GM12878 (cell line): Measurements from ENCODE around the gene RBP3. TPM values are rescaled to one million over a fixed set of nuclear protein-coding genes. Genes with fewer than 3 reads are reported as not detected.

Experiments used
- ATAC-seq: fragments of 200-7000 bp; cut with Tn5 transposase; 3 replicates; pipeline ENCODE4 v1.9.1; 2020; ENCODE audit warnings: mild to moderate bottlenecking, moderate library complexity
- BruUV-seq: library from RNA; stranded (reverse); fragments of 400-500 nt; replicated peaks from 2 replicates; lab custom pipeline; 2021; lab: Mats Ljungman, UMichigan
- CTCF ChIA-PET: fragments of 300-600 bp; sonication (Branson Sonifier 250); formaldehyde crosslinking; extraction: SDS; loops from one replicate; lab custom pipeline; 2021; ENCODE audit warnings: inconsistent platforms; lab: Yijun Ruan, JAX
- POLR2A ChIA-PET: fragments of 350-600 bp; formaldehyde crosslinking; extraction: SDS; loops from one replicate; lab custom pipeline; 2021; ENCODE audit warnings: inconsistent platforms; lab: Charles Lee
- RAD21 ChIA-PET: fragments of 300-600 bp; sonication (Branson Sonifier 250); formaldehyde crosslinking; loops from one replicate; lab custom pipeline; 2023; ENCODE audit warnings: antibody characterized with exemption; ENCODE audit not compliant: unreplicated experiment; lab: Charles Lee
- SMC1A ChIA-PET: fragments of 300-600 bp; sonication (Branson Sonifier 250); formaldehyde crosslinking; loops from one replicate; lab custom pipeline; 2023; ENCODE audit not compliant: unreplicated experiment, uncharacterized antibody; lab: Charles Lee
- DNase-seq: peaks from one replicate; pipeline ENCODE4 v3.0.0-alpha.2; 2011; ENCODE audit warnings: low read depth, low spot score
- FAIRE-seq: peaks from 3 replicates; lab custom pipeline; 2011; peaks lifted over from hg19 to GRCh38; lab: Jason Lieb, UNC
- H2AFZ ChIP-seq: 2 replicates; pipeline ENCODE4 v1.6.0; 2011; ENCODE audit warnings: low read depth, low read length, control low read depth; ENCODE audit not compliant: control insufficient read depth
- H3K27ac ChIP-seq: 2 replicates; pipeline ENCODE4 v1.5.1; 2011; ENCODE audit warnings: control low read depth; ENCODE audit not compliant: control insufficient read depth, insufficient read depth
- H3K27me3 ChIP-seq, 2 experiments: replicated peaks in 1 of 2; 2 replicates each; pipeline versions ENCODE4 v1.6.0 to v1.6.1; 2011; ENCODE audit warnings: low read length in 1 of 2; ENCODE audit not compliant: control insufficient read depth in 2 of 2, insufficient read depth in 2 of 2
- H3K36me3 ChIP-seq, 2 experiments: 2 replicates each; pipeline ENCODE4 v1.5.1; 2011; ENCODE audit warnings: low read length in 1 of 2; ENCODE audit not compliant: control insufficient read depth in 2 of 2, insufficient read depth in 2 of 2
- H3K4me1 ChIP-seq: 2 replicates; pipeline ENCODE4 v1.6.1; 2011; ENCODE audit warnings: mild to moderate bottlenecking, low read length, moderate library complexity, mixed read lengths; ENCODE audit not compliant: control insufficient read depth, insufficient read depth
- H3K4me2 ChIP-seq: 2 replicates; pipeline ENCODE4 v1.6.0; 2011; ENCODE audit warnings: control low read depth; ENCODE audit not compliant: control insufficient read depth, insufficient read depth
- H3K4me3 ChIP-seq: fragments of 200-600 bp; sonication (generic); 2 replicates; pipeline ENCODE4 v1.5.1; 2016
- H3K79me2 ChIP-seq: 2 replicates; pipeline ENCODE4 v1.6.0; 2011; ENCODE audit warnings: low read length; ENCODE audit not compliant: control insufficient read depth, insufficient read depth
- H3K9ac ChIP-seq: 2 replicates; pipeline ENCODE4 v1.8.0; 2011; ENCODE audit warnings: low read length, control low read depth, mixed read lengths; ENCODE audit not compliant: control insufficient read depth, insufficient read depth
- H3K9me3 ChIP-seq: replicated peaks from 3 replicates; pipeline ENCODE4 v1.5.1; 2011; ENCODE audit warnings: mild to moderate bottlenecking, low read length; ENCODE audit not compliant: control insufficient read depth, insufficient read depth
- H4K20me1 ChIP-seq: 2 replicates; pipeline ENCODE4 v1.6.0; 2011; ENCODE audit not compliant: control insufficient read depth, insufficient read depth
- ATF7 ChIP-seq: fragments of 450-650 bp; IDR thresholded peaks from 2 replicates; pipeline ENCODE4 v1.6.1; 2016; ENCODE audit warnings: low read depth, mild to moderate bottlenecking
- BACH1 ChIP-seq: fragments of 450-650 bp; IDR thresholded peaks from 2 replicates; pipeline ENCODE4 v1.6.1; 2017; ENCODE audit warnings: mild to moderate bottlenecking, borderline replicate concordance
- HDAC6 ChIP-seq: fragments of 200-600 bp; sonication (generic); IDR thresholded peaks from one replicate; pipeline ENCODE4 v1.8.0; 2017; ENCODE audit warnings: antibody characterized with exemption; ENCODE audit not compliant: unreplicated experiment
- MEF2A ChIP-seq: IDR thresholded peaks from 2 replicates; pipeline ENCODE4 v1.6.1; 2011; ENCODE audit warnings: low read depth, mild to moderate bottlenecking, low read length, moderate library complexity; ENCODE audit not compliant: insufficient read depth
- MXI1 ChIP-seq: fragments of 150-350 bp; IDR thresholded peaks from 2 replicates; pipeline ENCODE4 v1.6.1; 2011; ENCODE audit warnings: low read depth, mild to moderate bottlenecking, inconsistent platforms, low read length, improper control_type of control experiment
- POLR2A ChIP-seq: IDR thresholded peaks from 2 replicates; pipeline ENCODE4 v1.6.1; 2011; ENCODE audit warnings: low read depth, mild to moderate bottlenecking, low read length
- SUPT20H ChIP-seq: IDR thresholded peaks from 2 replicates; pipeline ENCODE4 v1.6.1; 2011; ENCODE audit warnings: low read depth, mild to moderate bottlenecking, low read length, moderate library complexity, borderline replicate concordance; ENCODE audit not compliant: control insufficient read depth
- ZNF384 ChIP-seq: IDR thresholded peaks from 2 replicates; pipeline ENCODE4 v1.6.1; 2012; ENCODE audit warnings: low read depth, mild to moderate bottlenecking, low read length, improper control_type of control experiment, borderline replicate concordance
- ZNF622 ChIP-seq: fragments of 450-650 bp; IDR thresholded peaks from 2 replicates; pipeline ENCODE4 v1.6.1; 2017; ENCODE audit warnings: mild to moderate bottlenecking, inconsistent platforms
- WGBS: methylation state at CpG from one replicate; pipeline ENCODE4 v1.1.6; 2016; ENCODE audit warnings: low lambda C conversion rate; ENCODE audit not compliant: insufficient replicate concordance, insufficient coverage; ENCODE audit errors: missing lambda C conversion rate; 5-methylcytosine and 5-hydroxymethylcytosine counted together
- in situ Hi-C: fragments of 300-500 bp; cut with MboI; formaldehyde crosslinking; loops from 9 replicates; pipeline ENCODE4 v1.14.3; 2018; ENCODE audit warnings: mixed read lengths
- intact Hi-C: fragments of 100-400 bp; cut with micrococcal nuclease; formaldehyde crosslinking; loops from one replicate; pipeline ENCODE4 v1.14.2; 2022; ENCODE audit not compliant: unreplicated experiment
- polyA plus RNA-seq, 11 experiments: library from polyadenylated mRNA; depleted of rRNA in 4 of 11; unstranded in 6 of 11; stranded (reverse) in 5 of 11; fragments of >200 nt; fragmentation: Nextera tagmentation in 4 of 11; fragmentation: Illumina TruSeq in 1 of 11; extraction: Ambion mirVana in 4 of 11; extraction: Trizol in 1 of 11; gene quantifications; 1 replicate in 1 of 11; 2 replicates in 10 of 11; pipeline versions ENCODE4 v1.2.1 to v1.2.3, GENCODE V29; 2011 to 2016; ENCODE audit warnings: inconsistent platforms in 2 of 11, missing spikeins in 2 of 11, low read depth in 1 of 11
- total RNA-seq, 4 experiments: library from RNA; depleted of rRNA in 3 of 4; stranded (reverse); fragments of >200 nt in 3 of 4; fragmentation: Illumina TruSeq in 1 of 4; extraction: Trizol in 1 of 4; gene quantifications; 2 replicates each; pipeline versions ENCODE4 v1.2.1 to v1.2.3, GENCODE V29; 2013 to 2021
- TF ChIP-seq, protein P1 (sequence below): IDR thresholded peaks from 2 replicates; pipeline ENCODE4 v1.6.1; 2012; ENCODE audit warnings: low read depth, low read length, improper control_type of control experiment
- TF ChIP-seq, protein P2 (sequence below): fragments of 450-650 bp; IDR thresholded peaks from 2 replicates; pipeline ENCODE4 v1.6.1; 2017; ENCODE audit warnings: mild to moderate bottlenecking, moderate library complexity
- TF ChIP-seq, protein P3 (sequence below): IDR thresholded peaks from 2 replicates; pipeline ENCODE4 v1.6.1; 2011; ENCODE audit warnings: mild to moderate bottlenecking, low read depth, low read length, moderate library complexity; ENCODE audit not compliant: insufficient replicate concordance
- TF ChIP-seq, protein P4 (sequence below): fragments of 450-650 bp; IDR thresholded peaks from 2 replicates; pipeline ENCODE4 v1.6.1; 2016; ENCODE audit warnings: mild to moderate bottlenecking

The RBP3 gene
- total and polyA plus RNA-seq, 10 of the 15 experiments (the other 5 are each of a cell fraction or from before 2014, with no cell fraction given) = not detected

DNA sequence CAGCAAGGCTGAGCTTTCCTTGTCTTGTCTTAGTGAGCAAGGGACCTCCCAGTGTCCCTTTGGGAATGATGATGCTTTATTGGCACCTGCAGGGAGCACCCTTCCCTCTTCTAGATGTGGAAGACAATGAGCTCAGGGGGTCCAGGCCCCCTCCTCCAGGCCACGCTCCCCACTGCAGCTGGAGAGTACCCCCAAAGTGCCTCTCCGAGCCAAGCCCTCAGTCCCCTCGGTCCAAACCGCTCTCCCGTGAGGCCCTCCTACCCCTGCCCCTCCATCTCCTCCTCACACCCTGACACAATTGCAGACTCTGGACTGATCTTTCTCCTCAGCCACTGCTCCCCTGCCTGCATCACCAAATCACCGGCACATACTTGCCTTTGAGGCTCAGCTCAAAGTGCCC is 16.7 kb downstream of the RBP3 start:
- DNase-seq (no peak), FAIRE-seq (no peak), ATAC-seq (no peak)
- Histone ChIP-seq H3K27me3 (no peaks in the 10 kb centered on the region; a peak in 2 of 4 replicates), H3K79me2 (no peaks in the 10 kb centered on the region), H4K20me1 (no peaks in the 10 kb centered on the region), H3K4me3 (no peak overlapping the region), H2AFZ (no peak overlapping the region), H3K27ac (no peak overlapping the region), H3K36me3 (no peaks in the 10 kb centered on the region), H3K4me2 (no peak overlapping the region), H3K4me1 (no peaks in the 10 kb centered on the region), H3K9me3 (no peaks in the 10 kb centered on the region), H3K9ac (no peak overlapping the region)
- in situ Hi-C loops (no loop called here), intact Hi-C loops (no loop called here)
- no TSS peak for BruUV-seq
- POLR2A ChIA-PET = no interaction called here
- RAD21 ChIA-PET = no interaction called here
- SMC1A ChIA-PET = no interaction called here
- CTCF ChIA-PET = no interaction called here
- TF ChIP-seq, protein P1, sequence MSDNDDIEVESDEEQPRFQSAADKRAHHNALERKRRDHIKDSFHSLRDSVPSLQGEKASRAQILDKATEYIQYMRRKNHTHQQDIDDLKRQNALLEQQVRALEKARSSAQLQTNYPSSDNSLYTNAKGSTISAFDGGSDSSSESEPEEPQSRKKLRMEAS = no peak
- TF ChIP-seq, protein P2, sequence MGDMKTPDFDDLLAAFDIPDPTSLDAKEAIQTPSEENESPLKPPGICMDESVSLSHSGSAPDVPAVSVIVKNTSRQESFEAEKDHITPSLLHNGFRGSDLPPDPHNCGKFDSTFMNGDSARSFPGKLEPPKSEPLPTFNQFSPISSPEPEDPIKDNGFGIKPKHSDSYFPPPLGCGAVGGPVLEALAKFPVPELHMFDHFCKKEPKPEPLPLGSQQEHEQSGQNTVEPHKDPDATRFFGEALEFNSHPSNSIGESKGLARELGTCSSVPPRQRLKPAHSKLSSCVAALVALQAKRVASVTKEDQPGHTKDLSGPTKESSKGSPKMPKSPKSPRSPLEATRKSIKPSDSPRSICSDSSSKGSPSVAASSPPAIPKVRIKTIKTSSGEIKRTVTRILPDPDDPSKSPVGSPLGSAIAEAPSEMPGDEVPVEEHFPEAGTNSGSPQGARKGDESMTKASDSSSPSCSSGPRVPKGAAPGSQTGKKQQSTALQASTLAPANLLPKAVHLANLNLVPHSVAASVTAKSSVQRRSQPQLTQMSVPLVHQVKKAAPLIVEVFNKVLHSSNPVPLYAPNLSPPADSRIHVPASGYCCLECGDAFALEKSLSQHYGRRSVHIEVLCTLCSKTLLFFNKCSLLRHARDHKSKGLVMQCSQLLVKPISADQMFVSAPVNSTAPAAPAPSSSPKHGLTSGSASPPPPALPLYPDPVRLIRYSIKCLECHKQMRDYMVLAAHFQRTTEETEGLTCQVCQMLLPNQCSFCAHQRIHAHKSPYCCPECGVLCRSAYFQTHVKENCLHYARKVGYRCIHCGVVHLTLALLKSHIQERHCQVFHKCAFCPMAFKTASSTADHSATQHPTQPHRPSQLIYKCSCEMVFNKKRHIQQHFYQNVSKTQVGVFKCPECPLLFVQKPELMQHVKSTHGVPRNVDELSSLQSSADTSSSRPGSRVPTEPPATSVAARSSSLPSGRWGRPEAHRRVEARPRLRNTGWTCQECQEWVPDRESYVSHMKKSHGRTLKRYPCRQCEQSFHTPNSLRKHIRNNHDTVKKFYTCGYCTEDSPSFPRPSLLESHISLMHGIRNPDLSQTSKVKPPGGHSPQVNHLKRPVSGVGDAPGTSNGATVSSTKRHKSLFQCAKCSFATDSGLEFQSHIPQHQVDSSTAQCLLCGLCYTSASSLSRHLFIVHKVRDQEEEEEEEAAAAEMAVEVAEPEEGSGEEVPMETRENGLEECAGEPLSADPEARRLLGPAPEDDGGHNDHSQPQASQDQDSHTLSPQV = no peak
- TF ChIP-seq ZNF384 (no peak), ZNF622 (no peak), MEF2A (no peak), HDAC6 (no peak), MXI1 (no peak), POLR2A (no peak), ATF7 (no peak), SUPT20H (no peak), BACH1 (no peak)
- TF ChIP-seq, protein P3, sequence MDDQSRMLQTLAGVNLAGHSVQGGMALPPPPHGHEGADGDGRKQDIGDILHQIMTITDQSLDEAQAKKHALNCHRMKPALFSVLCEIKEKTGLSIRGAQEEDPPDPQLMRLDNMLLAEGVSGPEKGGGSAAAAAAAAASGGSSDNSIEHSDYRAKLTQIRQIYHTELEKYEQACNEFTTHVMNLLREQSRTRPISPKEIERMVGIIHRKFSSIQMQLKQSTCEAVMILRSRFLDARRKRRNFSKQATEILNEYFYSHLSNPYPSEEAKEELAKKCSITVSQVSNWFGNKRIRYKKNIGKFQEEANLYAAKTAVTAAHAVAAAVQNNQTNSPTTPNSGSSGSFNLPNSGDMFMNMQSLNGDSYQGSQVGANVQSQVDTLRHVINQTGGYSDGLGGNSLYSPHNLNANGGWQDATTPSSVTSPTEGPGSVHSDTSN = no peak
- TF ChIP-seq, protein P4, sequence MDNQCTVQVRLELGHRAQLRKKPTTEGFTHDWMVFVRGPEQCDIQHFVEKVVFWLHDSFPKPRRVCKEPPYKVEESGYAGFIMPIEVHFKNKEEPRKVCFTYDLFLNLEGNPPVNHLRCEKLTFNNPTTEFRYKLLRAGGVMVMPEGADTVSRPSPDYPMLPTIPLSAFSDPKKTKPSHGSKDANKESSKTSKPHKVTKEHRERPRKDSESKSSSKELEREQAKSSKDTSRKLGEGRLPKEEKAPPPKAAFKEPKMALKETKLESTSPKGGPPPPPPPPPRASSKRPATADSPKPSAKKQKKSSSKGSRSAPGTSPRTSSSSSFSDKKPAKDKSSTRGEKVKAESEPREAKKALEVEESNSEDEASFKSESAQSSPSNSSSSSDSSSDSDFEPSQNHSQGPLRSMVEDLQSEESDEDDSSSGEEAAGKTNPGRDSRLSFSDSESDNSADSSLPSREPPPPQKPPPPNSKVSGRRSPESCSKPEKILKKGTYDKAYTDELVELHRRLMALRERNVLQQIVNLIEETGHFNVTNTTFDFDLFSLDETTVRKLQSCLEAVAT = no peak
- WGBS = 48% methylated on average over 6 of the region's 6 CpGs
